ENCODE data around the gene OR51B4. TPM values are rescaled to one million over a fixed set of nuclear protein-coding genes. Genes with fewer than 3 reads are reported as not detected.
"Not testable (repeated sequence)": the region's sequence is repeated elsewhere in the genome, so short reads cannot be mapped to it uniquely, and the experiment has no call there.

Gene OR51B4
- polyA plus RNA-seq, 3 donors from 2014 or later, result not detected

- no peak for DNase-seq
- H3K27ac Mint-ChIP-seq, result no peak overlapping the region
- H3K27me3 Mint-ChIP-seq (ENCODE audit: low read depth in 3 of 3), result peaks cover 0 to under 1% (median 0%) of the 10 kb centered on the region in 3 donors
- no peaks in the 10 kb centered on the region for H3K4me1 Mint-ChIP-seq
- no peak overlapping the region for H3K4me3 Mint-ChIP-seq
- H3K9me3 Mint-ChIP-seq, result peaks cover 0 to 4% (median 0%) of the 10 kb centered on the region in 6 donors
- H3K36me3 Mint-ChIP-seq, result no peaks in the 10 kb centered on the region
Measured at GRCh38 chr11:5275369-5276110, 26.2 kb downstream of the OR51B4 start.

- H3K27me3 Mint-ChIP-seq (ENCODE audit: low read depth in 3 of 3), result no peaks in the 10 kb centered on the region
Measured at GRCh38 chr11:5274395-5274794, 27.4 kb downstream of the OR51B4 start.

GRCh38 chr11:5272395-5273017 lies 29.2 kb downstream of the OR51B4 start:
- no peak overlapping the region for H3K27ac Mint-ChIP-seq
- peaks cover 0 to 3% (median 0%) of the 10 kb centered on the region in 6 donors for H3K9me3 Mint-ChIP-seq
- H3K4me1 Mint-ChIP-seq, result no peaks in the 10 kb centered on the region
- peaks cover 0 to 3% (median 0%) of the 10 kb centered on the region in 3 donors for H3K27me3 Mint-ChIP-seq (ENCODE audit: low read depth in 3 of 3)
- DNase-seq, result no peak
- H3K4me3 Mint-ChIP-seq, result no peak overlapping the region
- no peaks in the 10 kb centered on the region for H3K36me3 Mint-ChIP-seq

More at GRCh38 chr11:5274395-5274794, 27.4 kb downstream of the OR51B4 start:
- H3K36me3 Mint-ChIP-seq, result no peaks in the 10 kb centered on the region
- H3K9me3 Mint-ChIP-seq, result peaks cover 0 to 4% (median 0%) of the 10 kb centered on the region in 6 donors
- no peak overlapping the region for H3K27ac Mint-ChIP-seq
- H3K4me1 Mint-ChIP-seq, result no peaks in the 10 kb centered on the region
- H3K4me3 Mint-ChIP-seq, result no peak overlapping the region
- no peak for DNase-seq

GRCh38 chr11:5269715-5270147 lies 32.0 kb downstream of the OR51B4 start, which contains the start of gene HBE1:
Gene HBE1, minus strand, starts transcription at chr11:5269945. Its CDS starts 55 bp downstream, at chr11:5269890.
- Mint-ChIP-seq H3K9me3 (peaks cover 0 to 1% (median 0%) of the 10 kb centered on the region in 6 donors), H3K36me3 (no peaks in the 10 kb centered on the region), H3K27me3 (ENCODE audit: low read depth in 3 of 3) (peaks cover 0 to 3% (median 2%) of the 10 kb centered on the region in 3 donors), H3K4me3 (no peak within 1 kb of the TSS), H3K4me1 (no peaks in the 10 kb centered on the region), H3K27ac (no peak within 1 kb of the TSS)
- DNase-seq, result no peak

DNA sequence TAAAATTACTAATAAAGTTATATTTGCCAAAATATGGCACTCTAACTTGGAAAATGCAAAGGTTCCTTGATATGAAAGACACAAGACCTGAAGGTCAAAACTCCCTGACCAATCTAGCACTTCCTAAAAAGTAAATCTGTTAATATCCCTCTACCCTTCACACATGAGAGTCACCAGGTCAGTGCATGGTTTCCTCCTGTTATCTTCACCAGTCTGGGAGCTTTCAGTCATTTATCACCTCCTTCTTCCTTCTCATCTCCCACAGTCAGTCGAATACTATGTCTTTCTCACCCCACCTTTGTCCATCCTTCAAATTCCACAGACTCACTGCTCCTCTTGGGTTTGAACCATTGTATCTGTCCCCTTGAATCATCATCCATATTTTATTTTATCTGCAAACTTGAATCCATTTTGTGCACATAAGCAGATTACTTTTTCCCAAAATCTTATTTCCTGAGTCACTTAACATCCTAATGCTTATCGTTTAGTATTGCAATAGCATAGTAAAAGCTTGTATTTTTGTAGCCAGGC lies 34.6 kb downstream of the OR51B4 start:
- Mint-ChIP-seq H3K27me3 (ENCODE audit: low read depth in 3 of 3) (peaks cover 2 to 3% (median 2%) of the 10 kb centered on the region in 3 donors), H3K9me3 (peaks cover 0 to 2% (median 0%) of the 10 kb centered on the region in 6 donors), H3K4me3 (no peak overlapping the region), H3K4me1 (no peaks in the 10 kb centered on the region), H3K27ac (no peak overlapping the region), H3K36me3 (no peaks in the 10 kb centered on the region)
- no peak for DNase-seq

GRCh38 chr11:5266609-5267008 lies 35.1 kb downstream of the OR51B4 start:
- no peaks in the 10 kb centered on the region for H3K4me1 Mint-ChIP-seq
- H3K27me3 Mint-ChIP-seq (ENCODE audit: low read depth in 3 of 3), result peaks cover 2 to 3% (median 2%) of the 10 kb centered on the region in 3 donors
- DNase-seq, result no peak
- no peaks in the 10 kb centered on the region for H3K36me3 Mint-ChIP-seq
- H3K9me3 Mint-ChIP-seq, result peaks cover 0 to 5% (median 0%) of the 10 kb centered on the region in 6 donors
- no peak overlapping the region for H3K4me3 Mint-ChIP-seq
- no peak overlapping the region for H3K27ac Mint-ChIP-seq

- Mint-ChIP-seq H3K36me3 (no peaks in the 10 kb centered on the region), H3K4me3 (no peak overlapping the region), H3K27me3 (ENCODE audit: low read depth in 3 of 3) (peaks cover 2 to 3% (median 2%) of the 10 kb centered on the region in 3 donors), H3K27ac (no peak overlapping the region), H3K4me1 (no peaks in the 10 kb centered on the region), H3K9me3 (peaks cover 0 to 5% (median 0%) of the 10 kb centered on the region in 6 donors)
- no peak for DNase-seq
Measured at GRCh38 chr11:5265832-5266231, 35.9 kb downstream of the OR51B4 start.

DNA sequence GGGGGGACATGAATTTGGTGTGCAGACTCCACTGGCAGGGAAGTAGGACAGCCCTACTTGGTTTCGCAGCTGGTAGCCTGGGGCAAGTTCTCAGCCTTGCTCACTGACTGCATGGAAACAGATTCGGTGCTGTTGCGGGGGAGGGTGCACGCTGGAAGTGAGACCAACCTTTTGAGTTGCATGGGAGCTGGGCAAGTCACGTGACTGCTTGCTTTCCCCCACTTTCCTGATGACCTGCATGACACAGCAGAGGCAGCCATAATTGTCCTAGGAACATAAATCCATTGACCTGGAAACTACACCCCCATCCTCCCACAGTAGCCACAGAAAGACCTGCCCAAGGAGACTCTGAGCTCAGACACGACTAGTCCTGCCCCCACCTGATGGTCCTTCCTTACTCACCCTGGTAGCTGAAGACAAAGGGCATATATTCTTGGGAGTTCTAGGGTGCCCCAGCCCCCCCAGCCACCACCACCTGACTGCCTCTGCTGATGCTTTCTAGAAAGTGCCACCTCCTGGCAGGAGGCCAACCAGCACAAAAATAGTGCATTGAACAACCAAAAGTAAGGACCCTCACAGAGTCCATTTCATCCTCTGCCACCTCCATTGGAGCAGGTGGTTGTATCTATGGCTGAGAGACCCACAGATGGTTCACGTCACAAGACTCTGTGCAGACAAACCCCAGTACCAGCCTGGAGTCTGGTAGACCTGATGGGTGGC lies 43.0 kb downstream of the OR51B4 start:
- no peak for DNase-seq
- Mint-ChIP-seq H3K36me3 (no peaks in the 10 kb centered on the region), H3K27ac (no peak overlapping the region), H3K9me3 (peaks cover 0 to 21% (median 3%) of the 10 kb centered on the region in 6 donors), H3K4me3 (no peak overlapping the region), H3K4me1 (no peaks in the 10 kb centered on the region), H3K27me3 (ENCODE audit: low read depth in 3 of 3) (peaks cover 0 to 2% (median 0%) of the 10 kb centered on the region in 3 donors)

GRCh38 chr11:5257296-5257695 lies 44.5 kb downstream of the OR51B4 start:
- Mint-ChIP-seq H3K4me3 (no peak overlapping the region), H3K36me3 (no peaks in the 10 kb centered on the region), H3K27me3 (ENCODE audit: low read depth in 3 of 3) (no peaks in the 10 kb centered on the region)

DNA sequence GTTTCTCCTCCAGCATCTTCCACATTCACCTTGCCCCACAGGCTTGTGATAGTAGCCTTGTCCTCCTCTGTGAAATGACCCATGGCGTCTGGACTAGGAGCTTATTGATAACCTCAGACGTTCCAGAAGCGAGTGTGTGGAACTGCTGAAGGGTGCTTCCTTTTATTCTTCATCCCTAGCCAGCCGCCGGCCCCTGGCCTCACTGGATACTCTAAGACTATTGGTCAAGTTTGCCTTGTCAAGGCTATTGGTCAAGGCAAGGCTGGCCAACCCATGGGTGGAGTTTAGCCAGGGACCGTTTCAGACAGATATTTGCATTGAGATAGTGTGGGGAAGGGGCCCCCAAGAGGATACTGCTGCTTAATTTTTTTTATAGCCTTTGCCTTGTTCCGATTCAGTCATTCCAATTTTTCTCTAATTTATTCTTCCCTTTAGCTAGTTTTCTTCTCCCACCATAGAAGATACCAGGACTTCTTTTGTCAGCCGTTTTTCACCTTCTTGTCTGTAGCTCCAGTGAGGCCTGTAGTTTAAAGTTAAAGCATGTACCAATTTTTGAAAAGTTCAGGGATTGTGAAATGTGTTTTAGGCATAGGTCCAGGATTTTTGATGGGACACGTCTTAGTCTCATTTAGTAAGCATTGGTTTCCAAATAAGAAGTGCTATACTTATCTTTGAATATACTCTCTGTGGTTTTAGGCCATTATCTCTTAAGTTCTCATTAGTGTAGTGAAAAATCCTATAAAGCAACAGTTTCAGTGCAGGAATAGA lies 46.9 kb downstream of the OR51B4 start, which contains the start of gene HBG2:
Gene HBG2 (minus strand): TSS at position 136 of the 768 bp plus-strand sequence. CDS start 53 bp downstream, at position 83.
- peaks cover 0 to 13% (median 4%) of the 10 kb centered on the region in 6 donors for H3K9me3 Mint-ChIP-seq
- not testable (repeated sequence) for H3K27ac Mint-ChIP-seq; H3K36me3 Mint-ChIP-seq; DNase-seq; H3K27me3 Mint-ChIP-seq (ENCODE audit: low read depth in 3 of 3); H3K4me3 Mint-ChIP-seq; H3K4me1 Mint-ChIP-seq

More at GRCh38 chr11:5257296-5257695, 44.5 kb downstream of the OR51B4 start:
- Mint-ChIP-seq H3K27ac (no peak overlapping the region), H3K9me3 (peaks cover 0 to 21% (median 5%) of the 10 kb centered on the region in 6 donors), H3K4me1 (no peaks in the 10 kb centered on the region)
- DNase-seq, result no peak

- DNase-seq; H3K27me3 Mint-ChIP-seq (ENCODE audit: low read depth in 3 of 3); H3K4me1 Mint-ChIP-seq; H3K27ac Mint-ChIP-seq; H3K4me3 Mint-ChIP-seq; H3K36me3 Mint-ChIP-seq; H3K9me3 Mint-ChIP-seq: not testable (repeated sequence)
Measured at GRCh38 chr11:5254023-5254422, 47.7 kb downstream of the OR51B4 start.

GRCh38 chr11:5253440-5253839 lies 48.3 kb downstream of the OR51B4 start:
- H3K36me3 Mint-ChIP-seq; H3K9me3 Mint-ChIP-seq; H3K4me3 Mint-ChIP-seq; DNase-seq; H3K27me3 Mint-ChIP-seq (ENCODE audit: low read depth in 3 of 3); H3K4me1 Mint-ChIP-seq; H3K27ac Mint-ChIP-seq: not testable (repeated sequence)

DNA sequence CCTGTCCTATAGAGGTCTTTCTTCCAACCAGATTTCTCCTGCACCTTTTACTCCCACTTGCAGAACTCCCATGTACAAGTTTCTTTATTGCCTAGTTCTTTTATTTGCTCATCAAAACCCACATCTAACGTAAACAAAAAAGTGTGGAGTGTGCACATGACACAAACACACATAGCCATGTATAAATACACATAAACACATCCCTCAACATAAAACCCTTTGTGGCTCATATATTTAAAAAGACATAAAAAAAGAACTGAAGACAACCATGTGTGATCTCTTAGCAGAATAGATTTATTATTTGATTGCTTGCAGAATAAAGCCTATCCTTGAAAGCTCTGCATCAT lies 48.9 kb downstream of the OR51B4 start:
- H3K4me3 Mint-ChIP-seq, result no peak overlapping the region
- H3K4me1 Mint-ChIP-seq, result no peaks in the 10 kb centered on the region
- H3K36me3 Mint-ChIP-seq, result no peaks in the 10 kb centered on the region
- peaks cover 0 to under 1% (median 0%) of the 10 kb centered on the region in 3 donors for H3K27me3 Mint-ChIP-seq (ENCODE audit: low read depth in 3 of 3)
- peak in 1 of 3 donors; percentile 7 for DNase-seq
- H3K9me3 Mint-ChIP-seq, result peaks cover 0 to 9% (median 0%) of the 10 kb centered on the region in 6 donors
- H3K27ac Mint-ChIP-seq, result no peak overlapping the region

Measured in immature natural killer cell (primary cell).